ENCODE measurements around the gene RBCK1. TPM values are rescaled to one million over a fixed set of nuclear protein-coding genes. Genes with fewer than 3 reads are reported as not detected.
A peak's percentile ranks its signal among the peaks of the same experiment; 100 is the strongest.

The RBCK1 gene
- total and polyA plus RNA-seq, 11 donors = 37.0 to 77.7 (median 50.6) TPM

DNA sequence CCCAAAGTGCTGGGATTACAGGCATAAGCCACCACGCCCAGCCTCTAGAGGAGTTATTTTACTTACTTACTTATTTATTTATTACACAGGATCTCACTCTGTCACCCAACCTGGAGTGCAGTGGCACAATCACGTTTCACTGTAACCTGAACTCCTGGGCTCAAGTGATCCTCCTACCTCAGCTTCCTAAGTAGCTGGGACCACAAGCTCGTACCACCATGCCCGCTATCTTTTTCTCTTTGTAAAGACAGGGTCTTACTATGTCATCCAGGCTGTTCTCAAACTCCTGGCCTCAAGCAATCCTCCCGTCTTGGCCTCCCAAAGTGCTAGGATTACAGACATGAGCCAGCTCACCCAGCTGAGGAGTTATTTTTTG is 29.1 kb upstream of the RBCK1 start:
- ATAC-seq (no peak), DNase-seq (peak in 1 of 5 donors; percentile 9)
- Histone ChIP-seq H3K4me3 (no peak overlapping the region), H3K36me3 (no peaks in the 10 kb centered on the region), H3K9me3 (no peaks in the 10 kb centered on the region), H3K27me3 (peaks cover 0 to 13% (median 0%) of the 10 kb centered on the region in 9 donors), H3K27ac (no peak overlapping the region), H3K4me1 (peaks cover 0 to 18% (median 5%) of the 10 kb centered on the region in 12 donors)
- WGBS, 4 donors = 82 to 88% (median 83%) methylated on average over 5 of the region's 5 CpGs
- intact Hi-C loops (cut with DNase I) = no loop called here
- TF ChIP-seq POLR2A (IDR thresholded peaks at IDR 0.05) = no peak
- no peak for TF ChIP-seq CTCF (IDR thresholded peaks at IDR 0.05)

DNA sequence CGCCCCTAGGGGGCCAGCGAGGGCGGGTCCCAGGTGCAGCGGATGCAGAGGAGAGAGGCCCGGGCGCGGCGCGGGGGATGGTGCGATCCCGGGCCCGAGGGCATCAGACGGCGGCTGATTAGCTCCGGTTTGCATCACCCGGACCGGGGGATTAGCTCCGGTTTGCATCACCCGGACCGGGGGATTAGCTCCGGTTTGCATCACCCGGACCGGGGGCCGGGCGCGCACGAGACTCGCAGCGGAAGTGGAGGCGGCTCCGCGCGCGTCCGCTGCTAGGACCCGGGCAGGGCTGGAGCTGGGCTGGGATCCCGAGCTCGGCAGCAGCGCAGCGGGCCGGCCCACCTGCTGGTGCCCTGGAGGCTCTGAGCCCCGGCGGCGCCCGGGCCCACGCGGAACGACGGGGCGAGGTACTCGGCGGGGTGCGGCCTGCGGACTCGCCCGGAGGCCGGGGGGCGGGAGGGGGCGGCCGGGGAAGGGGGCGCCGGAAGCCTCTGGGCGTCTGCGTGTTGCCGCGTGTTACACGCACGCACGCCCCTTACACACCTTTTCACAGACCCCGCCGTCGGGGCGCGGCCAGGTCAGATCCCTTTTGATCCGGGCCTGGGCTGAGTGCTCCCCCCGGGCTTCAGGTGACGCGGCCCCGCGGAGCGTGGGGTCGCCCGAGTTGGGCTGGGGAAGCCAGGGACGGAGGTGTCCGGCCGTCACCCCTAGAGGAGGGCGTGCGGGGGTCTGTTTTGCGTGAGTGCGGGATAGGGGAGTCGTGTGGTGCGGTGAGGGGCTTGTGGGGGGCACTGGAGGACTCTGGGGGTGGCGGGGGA is 27.1 kb upstream of the RBCK1 start:
- no peak for TF ChIP-seq CTCF (IDR thresholded peaks at IDR 0.05)
- TF ChIP-seq POLR2A (IDR thresholded peaks at IDR 0.05) = no peak
- DNase-seq (peak; percentile 43 to 81 (median 59)), ATAC-seq (peak in 3 of 4 donors; percentile 61 to 78 (median 66))
- H3K27ac ChIP-seq = peak overlapping the region in 10 of 12 donors; percentile 6 to 75 (median 57)
- H3K36me3 ChIP-seq = no peaks in the 10 kb centered on the region
- no peaks in the 10 kb centered on the region for H3K9me3 ChIP-seq
- H3K4me1 ChIP-seq = peaks cover 0 to 18% (median 5%) of the 10 kb centered on the region in 12 donors
- WGBS, 4 donors = 1% methylated on average over 22 to 93 of the region's 93 CpGs
- peaks cover 0 to 13% (median 0%) of the 10 kb centered on the region in 9 donors for H3K27me3 ChIP-seq
- H3K4me3 ChIP-seq = peak overlapping the region; percentile 47 to 78 (median 67)
- intact Hi-C loops (cut with DNase I) = no loop called here

DNA sequence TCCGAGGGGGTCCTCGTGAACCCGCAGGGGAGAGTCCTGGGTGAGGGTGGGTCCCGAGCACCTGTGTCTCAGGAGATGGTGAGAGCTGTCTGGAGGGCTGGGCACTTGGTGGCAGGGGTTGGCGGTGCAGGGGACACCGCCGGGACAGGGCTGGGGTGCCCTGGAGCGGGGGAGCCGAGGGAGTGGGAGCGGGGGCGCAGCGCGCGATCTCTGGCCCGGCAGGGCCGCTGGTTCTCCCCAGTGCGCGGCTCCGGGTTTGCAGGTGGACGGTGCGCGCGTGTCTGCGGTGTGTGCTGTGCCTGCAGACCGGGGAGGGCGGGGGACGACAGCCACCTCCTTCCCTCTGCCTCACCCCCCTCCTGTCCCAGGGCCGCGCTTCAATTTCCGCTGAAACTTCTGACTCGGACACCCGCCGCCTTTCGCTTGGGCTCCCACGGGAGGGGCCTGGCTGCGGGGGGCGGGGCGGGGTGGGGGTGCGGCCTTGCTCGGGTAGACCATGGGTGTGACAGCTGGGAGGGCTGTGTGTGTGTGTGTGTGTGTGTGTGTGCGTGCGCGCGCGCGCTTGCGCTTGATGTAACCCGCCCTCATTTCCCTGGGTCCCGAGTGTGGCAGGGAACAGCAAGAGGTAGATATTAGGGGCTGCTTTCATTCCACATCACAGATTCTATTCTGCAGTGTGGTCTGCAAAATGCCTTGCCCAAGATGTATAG is 26.4 kb upstream of the RBCK1 start:
- peak overlapping the region in 9 of 12 donors; percentile 6 to 75 (median 59) for H3K27ac ChIP-seq
- peak; percentile 80 to 87 (median 80) for DNase-seq
- H3K4me3 ChIP-seq = peak overlapping the region; percentile 47 to 78 (median 67)
- peaks cover 0 to 18% (median 5%) of the 10 kb centered on the region in 12 donors for H3K4me1 ChIP-seq
- H3K27me3 ChIP-seq = peaks cover 0 to 13% (median 0%) of the 10 kb centered on the region in 9 donors
- no peaks in the 10 kb centered on the region for H3K9me3 ChIP-seq
- peak; percentile 65 to 94 (median 78) for ATAC-seq
- intact Hi-C loops (cut with DNase I) = no loop called here
- no peaks in the 10 kb centered on the region for H3K36me3 ChIP-seq
- TF ChIP-seq CTCF (IDR thresholded peaks at IDR 0.05) (no peak), POLR2A (IDR thresholded peaks at IDR 0.05) (no peak)
- 1 to 14% (median 3%) methylated on average over 17 to 49 of the region's 49 CpGs for WGBS, 4 donors
